DMS79 treated with DMSO at 0.1 percent for 48 hours (cell line): ENCODE results near the gene ROBO3.

Experiments
- DNase-seq: peaks from one replicate; lab custom pipeline; 2025; lab: John Stamatoyannopoulos, UW

The ROBO3 gene

GRCh38 chr11:124922831-124923230, 57.6 kb downstream of the ROBO3 start:
- DNase-seq, result no peak

GRCh38 chr11:124923296-124923695, 58.1 kb downstream of the ROBO3 start:
- DNase-seq, result no peak

GRCh38 chr11:124928942-124929665, 63.9 kb downstream of the ROBO3 start:
- DNase-seq, result no peak

- DNase-seq, result no peak
These were observed 65.6 kb downstream of the ROBO3 start for GRCh38 chr11:124930799-124931198.
